SH-SY5Y (cell line): Measurements from ENCODE around the gene PSMC3IP.

Experiments
- GATA2 ChIP-seq: IDR thresholded peaks from 2 replicates; pipeline ENCODE4 v1.6.1; 2011; ENCODE audit warnings: mild to moderate bottlenecking, low read depth, low read length
- GATA3 ChIP-seq: IDR thresholded peaks from 2 replicates; pipeline ENCODE4 v1.6.1; 2011; ENCODE audit warnings: low read depth, mild to moderate bottlenecking, low read length, moderate library complexity

GRCh38 chr17:42547001-42547461 is 30.5 kb downstream of the PSMC3IP start:
- TF ChIP-seq GATA3 (no peak), GATA2 (no peak)
